Heart left ventricle (tissue), 16 donors: Measurements from ENCODE around the gene PRDM11. TPM values are rescaled to one million over a fixed set of nuclear protein-coding genes. Genes with fewer than 3 reads are reported as not detected.
"Not testable (repeated sequence)": the region's sequence is repeated elsewhere in the genome, so short reads cannot be mapped to it uniquely, and the experiment has no call there.

ENCODE experiments used
- ATAC-seq, 4 donors: fragments of 200-7000 bp; cut with Tn5 transposase; one replicate each; pipeline ENCODE4 v1.9.1; 2020 to 2022; ENCODE audit warnings: moderate library complexity in 4 of 4, mild to moderate bottlenecking in 3 of 4, moderate number of reproducible peaks in 1 of 4
- DNase-seq, 5 donors: peaks; one replicate each; pipeline ENCODE4 v3.0.0-alpha.2; 2020
- H3K27ac ChIP-seq, 12 donors: fragments of 200-600 bp; sonication (generic) in 4 of 12; one replicate each; pipeline versions ENCODE4 v1.5.0 to v1.8.0; 2016 to 2022; ENCODE audit warnings: mild to moderate bottlenecking in 2 of 12
- H3K27me3 ChIP-seq, 9 donors: fragments of 200-600 bp; sonication (generic) in 2 of 9; one replicate each; pipeline versions ENCODE4 v1.5.1 to v1.8.0; 2016 to 2022; ENCODE audit warnings: mild to moderate bottlenecking in 3 of 9
- H3K36me3 ChIP-seq, 9 donors: fragments of 200-600 bp; sonication (generic) in 2 of 9; one replicate each; pipeline versions ENCODE4 v1.5.0 to v1.8.0; 2018 to 2022; ENCODE audit warnings: mild to moderate bottlenecking in 2 of 9
- H3K4me1 ChIP-seq, 12 donors: fragments of 200-600 bp; sonication (generic) in 4 of 12; one replicate each; pipeline versions ENCODE4 v1.5.0 to v1.8.0; 2016 to 2022; ENCODE audit warnings: mild to moderate bottlenecking in 3 of 12
- H3K4me3 ChIP-seq, 12 donors: fragments of 200-600 bp; sonication (generic) in 4 of 12; one replicate each; pipeline versions ENCODE4 v1.5.0 to v1.8.0; 2017 to 2022; ENCODE audit warnings: mild to moderate bottlenecking in 9 of 12, moderate library complexity in 4 of 12
- H3K9me3 ChIP-seq, 12 donors: fragments of 200-600 bp; sonication (generic) in 4 of 12; one replicate each; pipeline versions ENCODE4 v1.5.0 to v1.8.0; 2016 to 2022; ENCODE audit warnings: mild to moderate bottlenecking in 1 of 12
- POLR2A ChIP-seq, 2 donors: fragments of 450-650 bp; IDR thresholded peaks; one replicate each; pipeline ENCODE4 v1.6.1; 2017; ENCODE audit warnings: antibody characterized with exemption in 2 of 2, mild to moderate bottlenecking in 2 of 2, moderate library complexity in 2 of 2
- WGBS, 4 donors: extraction: QIAGEN DNeasy Blood & Tissue Kit in 2 of 4; methylation state at CpG; one replicate each; pipeline versions ENCODE4 v1.1.5 to v1.1.7; 2013 to 2018; 5-methylcytosine and 5-hydroxymethylcytosine counted together
- intact Hi-C, 10 donors: fragments of 100-400 bp; cut with DNase I; formaldehyde crosslinking; loops; one replicate each; pipeline versions ENCODE4 v1.11.1 to v1.14.2; 2022
- polyA plus RNA-seq, 2 donors: library from polyadenylated mRNA; stranded (reverse); fragments of 200-250 nt; gene quantifications; one replicate each; pipeline ENCODE4 v1.2.3, GENCODE V29; 2013
- total RNA-seq, 9 donors: library from RNA; depleted of rRNA in 2 of 9; stranded (reverse); fragments of >200 nt in 2 of 9; fragmentation: NEBNext Ultra II Directional in 3 of 9; extraction: Animal tissue kit (Norgen Biotek cat#: 25700) in 3 of 9; gene quantifications; one replicate each; pipeline versions ENCODE4 v1.1.0 to v1.2.4, GENCODE V29; 2016 to 2023
- TF ChIP-seq, protein P1 (sequence below), 12 donors: fragments of 200-600 bp; sonication (generic) in 4 of 12; IDR thresholded peaks; one replicate each; pipeline versions ENCODE4 v1.5.0 to v1.8.0; 2018 to 2022; ENCODE audit warnings: antibody characterized with exemption in 12 of 12, mild to moderate bottlenecking in 5 of 12
- donor health status: ischemic (EF 13 %, LVEDD 7.1; RV severe dilation, severe dysfunction).
- donor health status: healthy with polysubstance abuse.
- donor health status: DM: no; HTN: yes; CAD: no.
- donor health status: DM: no; HTN: no; CAD: no.
- donor health status: ischemic (EF 25% LVEDD 6.9; RV normal size, moderate dysfunction).
- donor health status: ischemic (EF 25% LVEDD 5.7; RV mildly dilated, moderate dysfunction).
- donor health status: healthy.
- donor health status: DM: yes; HTN: yes; CAD: no.
- donor health status: ischemic (EF 35%, LVEDD 5.7; RV mildly dilated, moderate dysfunction).
- donor health status: nonischemic (EF 11% LVEDD 7.7; RV severe dilation, severe dysfunction).
- donor health status: DM: yes; HTN: yes; CAD: no.
- donor health status: PGD.
- donor health status: ischemic (EF 29% LVEDD 5.4; RV normal size, mild dysfunction).
- donor health status: nonischemic (EF 23%, LVEDD 6.1; RV moderate dilation, normal function).

PRDM11 gene
- total and polyA plus RNA-seq, 11 donors = 4.5 to 29.6 (median 18.2) TPM

DNA sequence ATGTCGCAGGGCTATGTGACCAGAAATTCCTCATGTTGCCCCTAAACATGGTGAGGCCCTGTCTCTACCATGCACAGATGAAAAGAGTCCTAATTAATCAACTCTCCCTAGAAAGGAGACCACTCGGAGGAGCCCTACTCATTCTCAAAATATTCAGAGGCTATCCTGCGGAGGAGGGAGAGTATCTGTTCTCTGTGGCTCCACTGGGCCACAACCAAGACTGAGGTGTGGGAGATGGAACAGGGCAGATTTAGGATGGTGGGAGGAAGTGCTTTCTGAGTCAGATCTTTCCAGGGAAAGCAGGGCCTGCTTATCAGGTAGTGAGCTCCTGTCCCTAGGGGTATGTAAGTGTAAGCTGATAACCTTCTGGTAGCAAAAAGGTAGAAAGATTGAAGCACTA, 37.0 kb upstream of the PRDM11 start:
- DNase-seq (no peak), ATAC-seq (no peak)
- Histone ChIP-seq H3K27ac (no peak overlapping the region), H3K4me1 (peaks cover 0 to 10% (median 1%) of the 10 kb centered on the region in 12 donors), H3K9me3 (no peaks in the 10 kb centered on the region), H3K36me3 (no peaks in the 10 kb centered on the region), H3K27me3 (peaks cover 0 to 10% (median 0%) of the 10 kb centered on the region in 9 donors), H3K4me3 (no peak overlapping the region)
- no peak for TF ChIP-seq POLR2A (IDR thresholded peaks at IDR 0.05)
- TF ChIP-seq, protein P1, sequence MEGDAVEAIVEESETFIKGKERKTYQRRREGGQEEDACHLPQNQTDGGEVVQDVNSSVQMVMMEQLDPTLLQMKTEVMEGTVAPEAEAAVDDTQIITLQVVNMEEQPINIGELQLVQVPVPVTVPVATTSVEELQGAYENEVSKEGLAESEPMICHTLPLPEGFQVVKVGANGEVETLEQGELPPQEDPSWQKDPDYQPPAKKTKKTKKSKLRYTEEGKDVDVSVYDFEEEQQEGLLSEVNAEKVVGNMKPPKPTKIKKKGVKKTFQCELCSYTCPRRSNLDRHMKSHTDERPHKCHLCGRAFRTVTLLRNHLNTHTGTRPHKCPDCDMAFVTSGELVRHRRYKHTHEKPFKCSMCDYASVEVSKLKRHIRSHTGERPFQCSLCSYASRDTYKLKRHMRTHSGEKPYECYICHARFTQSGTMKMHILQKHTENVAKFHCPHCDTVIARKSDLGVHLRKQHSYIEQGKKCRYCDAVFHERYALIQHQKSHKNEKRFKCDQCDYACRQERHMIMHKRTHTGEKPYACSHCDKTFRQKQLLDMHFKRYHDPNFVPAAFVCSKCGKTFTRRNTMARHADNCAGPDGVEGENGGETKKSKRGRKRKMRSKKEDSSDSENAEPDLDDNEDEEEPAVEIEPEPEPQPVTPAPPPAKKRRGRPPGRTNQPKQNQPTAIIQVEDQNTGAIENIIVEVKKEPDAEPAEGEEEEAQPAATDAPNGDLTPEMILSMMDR (IDR thresholded peaks at IDR 0.05) = no peak
- intact Hi-C loops = loop anchor here in 7 of 10 donors (5.0 to 10.0 kb wide), 6 partner anchors 223 to 545 kb away; partner anchors contain the start of genes CD82 (in 3 of the 7) and TSPAN18 (in 1 of the 7)
- 79 to 95% (median 88%) methylated on average over 2 to 3 of the region's 3 CpGs for WGBS, 4 donors

DNA sequence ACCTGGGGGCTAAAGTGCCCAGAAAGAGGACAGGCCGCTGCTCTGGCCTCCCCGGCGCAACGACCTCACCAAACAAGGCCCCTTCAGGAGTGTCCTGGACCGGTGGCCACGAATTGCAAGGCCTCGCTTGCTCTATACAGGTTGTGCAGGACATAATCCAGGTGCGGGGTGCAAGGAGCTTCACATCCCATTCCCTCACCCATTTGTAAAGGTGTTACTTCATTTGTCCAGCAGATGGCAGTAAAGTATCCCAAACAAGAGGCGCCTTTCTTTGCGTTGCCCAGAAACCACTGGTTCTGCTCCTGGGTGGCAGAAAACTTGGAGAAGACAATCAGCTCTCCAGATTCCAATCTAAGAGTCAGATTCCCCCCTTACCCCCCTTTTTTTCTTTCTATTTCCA, 35.9 kb upstream of the PRDM11 start:
- H3K4me3 ChIP-seq = no peak overlapping the region
- peaks cover 0 to 5% (median 0%) of the 10 kb centered on the region in 12 donors for H3K9me3 ChIP-seq
- H3K27ac ChIP-seq = no peak overlapping the region
- DNase-seq = peak in 3 of 5 donors; percentile 24 to 48 (median 45)
- peaks cover 0 to 3% (median 0%) of the 10 kb centered on the region in 12 donors for H3K4me1 ChIP-seq
- intact Hi-C loops = loop anchor here (1.0 to 10.0 kb wide), 13 partner anchors 72 to 664 kb away; no protein-coding TSS in a partner anchor
- peaks cover 0 to 13% (median 0%) of the 10 kb centered on the region in 9 donors for H3K27me3 ChIP-seq
- WGBS, 4 donors = 5 to 10% (median 7%) methylated on average over 10 of the region's 10 CpGs
- TF ChIP-seq, protein P1 (IDR thresholded peaks at IDR 0.05) = peak; percentile 68 to 89 (median 82)
- TF ChIP-seq POLR2A (IDR thresholded peaks at IDR 0.05) = no peak
- H3K36me3 ChIP-seq = no peaks in the 10 kb centered on the region
- ATAC-seq = peak; percentile 37 to 77 (median 68)

DNA sequence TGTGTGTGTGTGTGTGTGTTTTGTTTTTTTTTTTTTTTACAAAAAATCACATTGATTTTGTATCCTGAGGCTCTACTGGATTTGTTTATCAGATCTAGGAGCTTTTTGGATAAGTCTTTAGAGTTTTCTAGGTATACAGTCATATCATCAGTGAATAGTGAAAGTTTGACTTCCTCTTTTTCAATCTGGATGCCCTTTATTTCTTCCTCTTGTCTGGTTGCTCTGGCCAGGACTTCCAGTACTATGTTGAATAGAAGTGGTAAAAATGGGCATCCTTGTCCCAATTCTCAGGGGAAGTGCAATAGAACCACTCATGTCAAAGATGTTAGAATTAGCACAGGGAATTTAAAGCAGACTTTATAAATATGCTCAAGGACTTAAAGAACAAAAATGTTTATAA, 32.6 kb upstream of the PRDM11 start:
- ATAC-seq = no peak
- Histone ChIP-seq H3K36me3 (no peaks in the 10 kb centered on the region), H3K4me1 (no peaks in the 10 kb centered on the region), H3K27ac (no peak overlapping the region), H3K9me3 (peaks cover 0 to 6% (median 0%) of the 10 kb centered on the region in 12 donors), H3K4me3 (no peak overlapping the region), H3K27me3 (peaks cover 0 to 32% (median 0%) of the 10 kb centered on the region in 9 donors)
- no peak for DNase-seq
- intact Hi-C loops = loop anchor here in 9 of 10 donors (5.0 to 10.0 kb wide), 7 partner anchors 68 to 661 kb away; no protein-coding TSS in a partner anchor
- no peak for TF ChIP-seq POLR2A (IDR thresholded peaks at IDR 0.05)
- TF ChIP-seq, protein P1 (IDR thresholded peaks at IDR 0.05) = no peak

DNA sequence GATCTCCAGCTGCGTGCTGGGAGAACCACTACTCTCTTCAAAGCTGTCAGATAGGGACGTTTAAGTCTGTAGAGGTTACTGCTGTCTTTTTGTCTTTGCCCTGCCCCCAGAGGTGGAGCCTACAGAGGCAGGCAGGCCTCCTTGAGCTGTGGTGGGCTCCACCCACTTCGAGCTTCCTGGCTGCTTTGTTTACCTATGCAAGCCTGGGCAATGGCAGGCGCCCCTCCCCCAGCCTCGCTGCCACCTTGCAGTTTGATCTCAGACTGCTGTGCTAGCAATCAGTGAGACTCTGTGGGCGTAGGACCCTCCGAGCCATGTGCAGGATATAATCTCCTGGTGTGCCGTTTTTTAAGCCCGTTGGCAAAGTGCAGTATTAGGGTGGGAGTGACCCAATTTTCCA, 18.6 kb upstream of the PRDM11 start:
- H3K36me3 ChIP-seq, intact Hi-C loops, H3K27ac ChIP-seq, H3K4me1 ChIP-seq, DNase-seq, H3K9me3 ChIP-seq, ATAC-seq, H3K4me3 ChIP-seq: not testable (repeated sequence)
- WGBS, 4 donors = 73 to 90% (median 83%) methylated on average over 9 of the region's 9 CpGs
- H3K27me3 ChIP-seq = peaks cover 0 to 34% (median 3%) of the 10 kb centered on the region in 9 donors

DNA sequence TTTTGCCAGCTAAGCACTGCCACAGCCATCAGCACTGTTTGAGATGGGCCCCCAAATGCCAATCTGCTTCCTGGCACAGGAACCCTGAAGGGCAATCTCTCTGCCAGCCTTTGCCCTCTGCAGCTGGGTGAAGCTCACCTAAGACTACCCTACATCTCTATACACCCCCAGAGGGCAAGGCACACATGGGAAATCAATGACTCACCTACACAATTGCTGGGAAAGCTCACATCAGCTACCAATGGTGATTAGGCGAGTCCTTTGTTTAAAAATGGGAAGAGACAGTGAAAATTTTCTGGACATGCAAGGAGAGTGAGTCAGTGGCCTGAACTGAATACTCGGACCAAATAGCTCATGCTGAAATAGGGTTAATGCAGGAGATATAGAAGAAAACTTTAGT, 12.6 kb upstream of the PRDM11 start:
- Histone ChIP-seq H3K9me3 (peaks cover 0 to 10% (median 0%) of the 10 kb centered on the region in 12 donors), H3K27me3 (peaks cover 0 to 39% (median 9%) of the 10 kb centered on the region in 9 donors), H3K4me1 (no peaks in the 10 kb centered on the region), H3K27ac (no peak overlapping the region), H3K36me3 (no peaks in the 10 kb centered on the region), H3K4me3 (no peak overlapping the region)
- ATAC-seq (no peak), DNase-seq (no peak)
- no peak for TF ChIP-seq POLR2A (IDR thresholded peaks at IDR 0.05)
- TF ChIP-seq, protein P1 (IDR thresholded peaks at IDR 0.05) = no peak
- intact Hi-C loops = no loop called here
- WGBS, 4 donors = 77 to 88% (median 86%) methylated on average over 2 of the region's 2 CpGs
